ENCODE results near the gene HBB. TPM values are rescaled to one million over a fixed set of nuclear protein-coding genes. Genes with fewer than 3 reads are reported as not detected.

HBB gene
- total and polyA plus RNA-seq, 2 of the 4 experiments (the other 2 are of a cell fraction), result 0.24 TPM; not detected in 1

- WGBS, 2 experiments (ENCODE audit: extremely low coverage in 2 of 2, insufficient read length in 1 of 2), result 58% methylated on average over 3 of the region's 4 CpGs; no CpG with 5 or more reads in 1 of the 2 experiments
- H3K79me1 ChIP-seq (ENCODE audit: low read depth in 1 of 2, low read length in 2 of 2), result no peaks in the 10 kb centered on the region
- no peak for TF ChIP-seq USF2 (IDR thresholded peaks at IDR 0.05; ENCODE audit: low read depth, low read length)
- TF ChIP-seq RFX5 (IDR thresholded peaks at IDR 0.05; ENCODE audit: low read depth, low read length), result no peak
- TF ChIP-seq RCOR1 (IDR thresholded peaks at IDR 0.05; ENCODE audit: insufficient replicate concordance, low read length), result no peak
- no peak for TF ChIP-seq POLR2A (IDR thresholded peaks at IDR 0.05; ENCODE audit: low read depth, low read length)
- no peak for TF ChIP-seq CTCF (conservative IDR thresholded peaks at IDR 0.05; ENCODE audit: low read depth, low read length)
- TF ChIP-seq MAFK (IDR thresholded peaks at IDR 0.05; ENCODE audit: low read depth, low read length), result no peak
- no peak for TF ChIP-seq MAZ (IDR thresholded peaks at IDR 0.05; ENCODE audit: borderline replicate concordance, low read depth, low read length)
- TF ChIP-seq NFE2L2 (IDR thresholded peaks at IDR 0.05; ENCODE audit: low read depth, low read length), result no peak
- TF ChIP-seq RAD21 (IDR thresholded peaks at IDR 0.05; ENCODE audit: low read length), result no peak
- TF ChIP-seq SMC3 (IDR thresholded peaks at IDR 0.05; ENCODE audit: low read depth, low read length), result no peak
- no peak for TF ChIP-seq ELK1 (IDR thresholded peaks at IDR 0.05; ENCODE audit: borderline replicate concordance, low read depth, low read length)
- no peak for TF ChIP-seq MXI1 (IDR thresholded peaks at IDR 0.05; ENCODE audit: borderline replicate concordance, low read depth, low read length)
- no peak for TF ChIP-seq BHLHE40 (IDR thresholded peaks at IDR 0.05; ENCODE audit: low read depth, low read length)
- TF ChIP-seq CHD1 (IDR thresholded peaks at IDR 0.05; ENCODE audit: low read depth, low read length), result no peak
- no peak for TF ChIP-seq CEBPB (IDR thresholded peaks at IDR 0.05; ENCODE audit: low read depth, low read length)
- peaks cover 3% of the 10 kb centered on the region for H3K9me1 ChIP-seq (ENCODE audit: insufficient read depth, low read length)
- in situ Hi-C loops (cut with MboI; ENCODE audit: low sequenced_read_pairs), result no loop called here
- H3K56ac ChIP-seq (ENCODE audit: extremely low read depth, insufficient read depth, low read length), result no peak within 1 kb of the TSS
- H2AK9ac ChIP-seq (replicated peaks; ENCODE audit: low read depth, low read length, poor library complexity), result no peak within 1 kb of the TSS
- 0 out of 4 replicates have a peak within 1 kb of the TSS, but pooled peaks of 1 of the 2 experiments have one; percentile 2 for H4K8ac ChIP-seq (ENCODE audit: low read depth in 2 of 2, low read length in 2 of 2)
- dilution Hi-C loops (cut with HindIII; ENCODE audit: low sequenced_read_pairs, unreplicated experiment), result no loop called here
- peak within 1 kb of the TSS; percentile 11; the same call in 1 of the 2 replicates for H2BK120ac ChIP-seq (ENCODE audit: low read depth, low read length)
- H2AK5ac ChIP-seq (ENCODE audit: low read depth, low read length), result 0 out of 2 replicates have a peak within 1 kb of the TSS, but pooled peaks have one; percentile 18
- H2BK5ac ChIP-seq (ENCODE audit: low read depth, low read length, poor library complexity, severe bottlenecking), result no peak within 1 kb of the TSS
- peak within 1 kb of the TSS; percentile 13 for H3K4ac ChIP-seq (ENCODE audit: low read depth, low read length)
- H3K36me3 ChIP-seq (ENCODE audit: control insufficient read depth, insufficient read depth, low read length), result no peaks in the 10 kb centered on the region
- H3K4me3 ChIP-seq (ENCODE audit: insufficient read depth, low read depth, low read length), result no peak within 1 kb of the TSS
- POLR2A ChIA-PET (ENCODE audit: unreplicated experiment), result no interaction called here
- H3K4me1 ChIP-seq (ENCODE audit: control insufficient read depth, insufficient read depth, low read length), result peaks cover 3% of the 10 kb centered on the region; the same call in 1 of the 2 replicates
- no peak within 1 kb of the TSS for H3K27ac ChIP-seq (ENCODE audit: insufficient read depth, low read length)
- no peaks in the 10 kb centered on the region for H4K20me1 ChIP-seq (ENCODE audit: insufficient read depth, low read length)
- no peak within 1 kb of the TSS for H3K18ac ChIP-seq (ENCODE audit: low read depth, low read length)
- peak within 1 kb of the TSS; percentile 36; the same call in 1 of the 2 replicates for H2BK20ac ChIP-seq (ENCODE audit: low read depth, low read length)
- H4K5ac ChIP-seq (ENCODE audit: low read depth, low read length), result peak within 1 kb of the TSS; percentile 28; the same call in 1 of the 2 replicates
- H4K91ac ChIP-seq (ENCODE audit: insufficient read depth, low read depth, low read length), result no peak within 1 kb of the TSS
- H2AFZ ChIP-seq (replicated peaks; ENCODE audit: low read length, poor library complexity), result no peak within 1 kb of the TSS
- no peak within 1 kb of the TSS for H3K4me2 ChIP-seq (ENCODE audit: low read depth, low read length)
- H2BK15ac ChIP-seq (ENCODE audit: low read depth, low read length), result 0 out of 3 replicates have a peak within 1 kb of the TSS, but pooled peaks have one; percentile 48
- DNase-seq (no peak), ATAC-seq (ENCODE audit: low read depth) (no peak)
- BruUV-seq (replicated peaks), result no TSS peak
- no peak within 1 kb of the TSS for H3K14ac ChIP-seq (replicated peaks; ENCODE audit: low read depth, low read length)
- no peak within 1 kb of the TSS for H3K23ac ChIP-seq (ENCODE audit: low read depth, low read length)
- no peaks in the 10 kb centered on the region for H3K27me3 ChIP-seq (ENCODE audit: control insufficient read depth, insufficient read depth, low read length)
- CTCF ChIA-PET, result no interaction called here
- no peaks in the 10 kb centered on the region for H3K9me3 ChIP-seq (ENCODE audit: control insufficient read depth, insufficient read depth, low read length)
- no peak within 1 kb of the TSS for H3K9ac ChIP-seq (ENCODE audit: low read depth, low read length)
- intact Hi-C loops (cut with micrococcal nuclease), result no loop called here
Measured at GRCh38 chr11:5269715-5270147, 42.9 kb upstream of the HBB start, which contains the start of gene HBE1. Gene HBE1, minus strand, starts transcription at chr11:5269945. Its CDS starts 55 bp downstream, at chr11:5269890.
